Activated CD8-positive, alpha-beta memory T cell treated with anti-CD3 and anti-CD28 coated beads, Interleukin-2, amount 50 U/mL, for 24 hours (primary cell): ENCODE results near the gene RHBDL1.
"Not testable (repeated sequence)": the region's sequence is repeated elsewhere in the genome, so short reads cannot be mapped to it uniquely, and the experiment has no call there.

Experiments
- DNase-seq: peaks from one replicate; pipeline ENCODE4 v3.0.0-alpha.2; 2020; ENCODE audit errors: extremely low read depth

RHBDL1 gene

GRCh38 chr16:684961-685696, 9.7 kb downstream of the RHBDL1 start:
- DNase-seq, result no peak

GRCh38 chr16:685967-686366, 10.5 kb downstream of the RHBDL1 start:
- DNase-seq, result no peak

- DNase-seq, result no peak
Measured at GRCh38 chr16:686459-687260, 11.2 kb downstream of the RHBDL1 start.

GRCh38 chr16:687499-687898, 12.0 kb downstream of the RHBDL1 start:
- no peak for DNase-seq

GRCh38 chr16:689175-689897, 13.9 kb downstream of the RHBDL1 start:
- no peak for DNase-seq

- not testable (repeated sequence) for DNase-seq
Measured at GRCh38 chr16:691242-691641, 15.8 kb downstream of the RHBDL1 start.

- DNase-seq, result no peak
Measured at GRCh38 chr16:692356-693108, 17.1 kb downstream of the RHBDL1 start.

- DNase-seq, result no peak
Measured at GRCh38 chr16:693364-693763, 17.9 kb downstream of the RHBDL1 start.

GRCh38 chr16:693766-694165, 18.3 kb downstream of the RHBDL1 start:
- no peak for DNase-seq

GRCh38 chr16:694187-694862, 18.9 kb downstream of the RHBDL1 start:
- no peak for DNase-seq

GRCh38 chr16:694863-695354, 19.4 kb downstream of the RHBDL1 start:
- DNase-seq, result no peak

GRCh38 chr16:695355-696089, 20.1 kb downstream of the RHBDL1 start:
- no peak for DNase-seq

GRCh38 chr16:698911-699671, 23.6 kb downstream of the RHBDL1 start:
- no peak for DNase-seq

- no peak for DNase-seq
Measured at GRCh38 chr16:700684-701584, 25.5 kb downstream of the RHBDL1 start.

- no peak for DNase-seq
Measured at GRCh38 chr16:702341-702740, 26.9 kb downstream of the RHBDL1 start.

GRCh38 chr16:703406-703805, 27.9 kb downstream of the RHBDL1 start:
- no peak for DNase-seq

- DNase-seq, result no peak
Measured at GRCh38 chr16:704047-704446, 28.6 kb downstream of the RHBDL1 start.

GRCh38 chr16:704552-705380, 29.3 kb downstream of the RHBDL1 start:
- no peak for DNase-seq
